ENCODE results near the gene PTPN23.

GRCh38 chr3:47380601-47381316 is at the start of gene PTPN23:
- TF ChIP-seq, protein P1, sequence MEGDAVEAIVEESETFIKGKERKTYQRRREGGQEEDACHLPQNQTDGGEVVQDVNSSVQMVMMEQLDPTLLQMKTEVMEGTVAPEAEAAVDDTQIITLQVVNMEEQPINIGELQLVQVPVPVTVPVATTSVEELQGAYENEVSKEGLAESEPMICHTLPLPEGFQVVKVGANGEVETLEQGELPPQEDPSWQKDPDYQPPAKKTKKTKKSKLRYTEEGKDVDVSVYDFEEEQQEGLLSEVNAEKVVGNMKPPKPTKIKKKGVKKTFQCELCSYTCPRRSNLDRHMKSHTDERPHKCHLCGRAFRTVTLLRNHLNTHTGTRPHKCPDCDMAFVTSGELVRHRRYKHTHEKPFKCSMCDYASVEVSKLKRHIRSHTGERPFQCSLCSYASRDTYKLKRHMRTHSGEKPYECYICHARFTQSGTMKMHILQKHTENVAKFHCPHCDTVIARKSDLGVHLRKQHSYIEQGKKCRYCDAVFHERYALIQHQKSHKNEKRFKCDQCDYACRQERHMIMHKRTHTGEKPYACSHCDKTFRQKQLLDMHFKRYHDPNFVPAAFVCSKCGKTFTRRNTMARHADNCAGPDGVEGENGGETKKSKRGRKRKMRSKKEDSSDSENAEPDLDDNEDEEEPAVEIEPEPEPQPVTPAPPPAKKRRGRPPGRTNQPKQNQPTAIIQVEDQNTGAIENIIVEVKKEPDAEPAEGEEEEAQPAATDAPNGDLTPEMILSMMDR (conservative IDR thresholded peaks at IDR 0.05; ENCODE audit: low read length), result no peak
- no peak for TF ChIP-seq EZH2phosphoT487 (IDR thresholded peaks at IDR 0.05; ENCODE audit: borderline replicate concordance, low read depth, low read length)
